A673 (cell line): ENCODE results near the gene RIMS4. TPM values are rescaled to one million over a fixed set of nuclear protein-coding genes. Genes with fewer than 3 reads are reported as not detected.
A peak's percentile ranks its signal among the peaks of the same experiment; 100 is the strongest.

Experiments used
- BruUV-seq: library from RNA; stranded (reverse); fragments of 400-500 nt; replicated peaks from 2 replicates; lab custom pipeline; 2021; lab: Mats Ljungman, UMichigan
- CTCF ChIA-PET: fragments of 300-600 bp; sonication (Branson Sonifier 250); formaldehyde crosslinking; loops from one replicate; lab custom pipeline; 2022; ENCODE audit warnings: antibody characterized with exemption; lab: Charles Lee
- POLR2A ChIA-PET: fragments of 300-600 bp; sonication (Branson Sonifier 250); formaldehyde crosslinking; loops from one replicate; lab custom pipeline; 2022; ENCODE audit warnings: antibody characterized with exemption; ENCODE audit not compliant: low non-redundant PET; lab: Charles Lee
- DNase-seq: peaks from one replicate; pipeline ENCODE4 v3.0.0-alpha.2; 2015; ENCODE audit warnings: low spot score
- H3K27ac ChIP-seq: fragments of 200-600 bp; sonication (generic); 2 replicates; pipeline ENCODE4 v1.5.1; 2016; ENCODE audit warnings: mixed run types, low read depth, mild to moderate bottlenecking, mixed read lengths, antibody characterized with exemption, low read length; ENCODE audit not compliant: poor library complexity, severe bottlenecking
- H3K27me3 ChIP-seq: fragments of 200-600 bp; sonication (generic); replicated peaks from 2 replicates; pipeline ENCODE4 v1.6.1; 2017; ENCODE audit warnings: mixed run types, low read depth, mild to moderate bottlenecking, mixed read lengths, antibody characterized with exemption, low read length; ENCODE audit not compliant: insufficient read depth, poor library complexity
- H3K36me3 ChIP-seq: fragments of 200-600 bp; sonication (generic); 2 replicates; pipeline ENCODE4 v1.6.1; 2016; ENCODE audit warnings: mixed run types, mild to moderate bottlenecking, mixed read lengths, antibody characterized with exemption, low read length; ENCODE audit not compliant: insufficient read depth, poor library complexity, severe bottlenecking
- H3K4me1 ChIP-seq: fragments of 200-600 bp; sonication (generic); 2 replicates; pipeline ENCODE4 v1.6.1; 2017; ENCODE audit warnings: mixed run types, mild to moderate bottlenecking, mixed read lengths, antibody characterized with exemption, low read length; ENCODE audit not compliant: insufficient read depth, poor library complexity, severe bottlenecking
- H3K4me3 ChIP-seq: fragments of 200-600 bp; sonication (generic); 2 replicates; pipeline ENCODE4 v1.5.1; 2016; ENCODE audit warnings: low read depth, mixed run types, mild to moderate bottlenecking, mixed read lengths, low read length; ENCODE audit not compliant: poor library complexity, severe bottlenecking
- H3K9me3 ChIP-seq: fragments of 200-600 bp; sonication (generic); 2 replicates; pipeline ENCODE4 v1.6.1; 2016; ENCODE audit warnings: mixed run types, low read depth, mild to moderate bottlenecking, mixed read lengths, antibody characterized with exemption, low read length; ENCODE audit not compliant: poor library complexity, severe bottlenecking
- CTCF ChIP-seq: fragments of 300-800, 200-600 bp; sonication (generic); conservative IDR thresholded peaks from 2 replicates; pipeline ENCODE4 v1.5.1; 2017; ENCODE audit warnings: low read depth, mild to moderate bottlenecking, antibody characterized with exemption, low read length, moderate library complexity, mixed read lengths
- EZH2 ChIP-seq: fragments of 200-600 bp; sonication (generic); IDR thresholded peaks from 2 replicates; pipeline ENCODE4 v1.6.1; 2017; ENCODE audit warnings: borderline replicate concordance, low read depth, mild to moderate bottlenecking, mixed read lengths, antibody characterized with exemption, low read length; ENCODE audit not compliant: poor library complexity, severe bottlenecking
- intact Hi-C: fragments of 100-400 bp; cut with micrococcal nuclease; formaldehyde crosslinking; loops from one replicate; pipeline ENCODE4 v1.10.0; 2022; ENCODE audit not compliant: unreplicated experiment
- total RNA-seq: library from RNA; stranded (reverse); gene quantifications from 2 replicates; pipeline ENCODE4 v1.2.3, GENCODE V29; 2021

Gene RIMS4
- total RNA-seq, 1 experiment from 2014 or later, result 0.39 TPM

- Histone ChIP-seq H3K4me1 (no peaks in the 10 kb centered on the region), H3K27ac (no peak overlapping the region), H3K9me3 (no peaks in the 10 kb centered on the region), H3K27me3 (no peaks in the 10 kb centered on the region), H3K4me3 (no peak overlapping the region), H3K36me3 (no peaks in the 10 kb centered on the region)
- POLR2A ChIA-PET, result no interaction called here
- TF ChIP-seq CTCF (no peak), EZH2 (no peak)
- DNase-seq, result no peak
- BruUV-seq, result no TSS peak
- CTCF ChIA-PET, result no interaction called here
- intact Hi-C loops, result no loop called here
Observed at GRCh38 chr20:44850272-44850671, 39.9 kb upstream of the RIMS4 start.

DNA sequence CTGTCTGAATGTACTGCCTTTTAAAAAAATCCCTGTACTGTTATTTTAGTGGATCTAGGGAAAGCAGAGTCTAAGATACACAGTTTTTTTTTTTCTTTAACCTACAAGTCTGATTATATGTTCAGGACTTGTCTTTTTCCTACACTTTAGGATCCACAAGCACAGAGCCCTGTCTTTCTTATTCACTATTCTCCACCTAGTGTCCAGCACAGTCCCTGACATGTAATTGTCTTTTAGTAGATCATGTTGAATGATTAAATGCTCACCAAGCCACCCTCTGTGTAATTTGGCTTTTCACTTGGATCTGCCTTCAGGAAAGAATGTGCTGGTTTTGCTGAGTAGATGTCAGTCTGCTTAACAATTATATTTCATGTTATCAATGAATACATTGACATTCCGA is 39.4 kb upstream of the RIMS4 start:
- POLR2A ChIA-PET, result no interaction called here
- no peaks in the 10 kb centered on the region for H3K27me3 ChIP-seq
- no peaks in the 10 kb centered on the region for H3K36me3 ChIP-seq
- H3K27ac ChIP-seq, result no peak overlapping the region
- intact Hi-C loops, result no loop called here
- TF ChIP-seq CTCF (0 out of 2 replicates have a peak, but pooled peaks have one; percentile 18), EZH2 (no peak)
- DNase-seq, result no peak
- CTCF ChIA-PET, result no interaction called here
- no peak overlapping the region for H3K4me3 ChIP-seq
- H3K4me1 ChIP-seq, result no peaks in the 10 kb centered on the region
- no TSS peak for BruUV-seq
- H3K9me3 ChIP-seq, result no peaks in the 10 kb centered on the region

GRCh38 chr20:44848254-44849015 is 38.1 kb upstream of the RIMS4 start:
- intact Hi-C loops, result no loop called here
- CTCF ChIA-PET, result no interaction called here
- POLR2A ChIA-PET, result no interaction called here
- DNase-seq, result no peak
- Histone ChIP-seq H3K4me1 (no peaks in the 10 kb centered on the region), H3K27ac (no peak overlapping the region), H3K9me3 (no peaks in the 10 kb centered on the region), H3K4me3 (no peak overlapping the region), H3K27me3 (peaks cover 2% of the 10 kb centered on the region), H3K36me3 (no peaks in the 10 kb centered on the region)
- TF ChIP-seq EZH2 (no peak), CTCF (no peak)
- BruUV-seq, result no TSS peak
